ENCODE results near the gene RABEP2.

GRCh38 chr16:28898942-28899341 lies 26.1 kb downstream of the RABEP2 start:
- TF ChIP-seq ZFP30 (CRISPR knock-in tag; IDR thresholded peaks at IDR 0.05; ENCODE audit: borderline replicate concordance) = no peak
- no peak for TF ChIP-seq SNAPC5 (CRISPR knock-in tag; IDR thresholded peaks at IDR 0.05)
- TF ChIP-seq JUN (IDR thresholded peaks at IDR 0.05; ENCODE audit: borderline replicate concordance, low read depth, low read length) = no peak
- TF ChIP-seq JUN (CRISPR knock-in tag; IDR thresholded peaks at IDR 0.05; ENCODE audit: borderline replicate concordance) = no peak
- TF ChIP-seq JUND (IDR thresholded peaks at IDR 0.05; ENCODE audit: borderline replicate concordance, low read depth, low read length) = no peak
- no peak for TF ChIP-seq JUND (tag; IDR thresholded peaks at IDR 0.05; ENCODE audit: borderline replicate concordance, low read depth, low read length)
- TF ChIP-seq CTCF (IDR thresholded peaks at IDR 0.05 in 2 of 3, conservative IDR thresholded peaks at IDR 0.05 in 1 of 3; ENCODE audit: insufficient read depth in 2 of 3, low read depth in 1 of 3, low read length in 3 of 3) = no peak
- TF ChIP-seq FOXA1 (IDR thresholded peaks at IDR 0.05; ENCODE audit: borderline replicate concordance) = no peak
- no peak for TF ChIP-seq EZH2 (IDR thresholded peaks at IDR 0.05; ENCODE audit: borderline replicate concordance, low read depth, low read length)
- TF ChIP-seq ZNF146 (CRISPR knock-in tag; IDR thresholded peaks at IDR 0.05; ENCODE audit: unreplicated experiment) = no peak
- TF ChIP-seq HDAC2 (IDR thresholded peaks at IDR 0.05) = no peak
- no peak for TF ChIP-seq MYNN (IDR thresholded peaks at IDR 0.05)
- TF ChIP-seq MYNN (CRISPR knock-in tag; IDR thresholded peaks at IDR 0.05) = no peak
- no peak for TF ChIP-seq SRF (CRISPR knock-in tag; IDR thresholded peaks at IDR 0.05)
- no peak for TF ChIP-seq CREM (IDR thresholded peaks at IDR 0.05; ENCODE audit: low read depth)
- TF ChIP-seq MYBL2 (IDR thresholded peaks at IDR 0.05; ENCODE audit: low read depth) = no peak
- no peak for TF ChIP-seq MYBL2 (CRISPR knock-in tag; IDR thresholded peaks at IDR 0.05; ENCODE audit: borderline replicate concordance)
